Amniotic epithelial cell (primary cell): Measurements from ENCODE around the gene DENND1C.
A peak's percentile ranks its signal among the peaks of the same experiment; 100 is the strongest.
"Not testable (repeated sequence)": the region's sequence is repeated elsewhere in the genome, so short reads cannot be mapped to it uniquely, and the experiment has no call there.

Experiments used
- DNase-seq: peaks from one replicate; pipeline ENCODE4 v3.0.0-alpha.2; 2010; ENCODE audit warnings: low read depth

The DENND1C gene

GRCh38 chr19:6509118-6509971, 27.8 kb upstream of the DENND1C start:
- DNase-seq = no peak

- DNase-seq = not testable (repeated sequence)
These were observed 26.6 kb upstream of the DENND1C start for GRCh38 chr19:6508028-6508771.

- no peak for DNase-seq
These were observed 22.0 kb upstream of the DENND1C start for GRCh38 chr19:6503407-6504201.

DNA sequence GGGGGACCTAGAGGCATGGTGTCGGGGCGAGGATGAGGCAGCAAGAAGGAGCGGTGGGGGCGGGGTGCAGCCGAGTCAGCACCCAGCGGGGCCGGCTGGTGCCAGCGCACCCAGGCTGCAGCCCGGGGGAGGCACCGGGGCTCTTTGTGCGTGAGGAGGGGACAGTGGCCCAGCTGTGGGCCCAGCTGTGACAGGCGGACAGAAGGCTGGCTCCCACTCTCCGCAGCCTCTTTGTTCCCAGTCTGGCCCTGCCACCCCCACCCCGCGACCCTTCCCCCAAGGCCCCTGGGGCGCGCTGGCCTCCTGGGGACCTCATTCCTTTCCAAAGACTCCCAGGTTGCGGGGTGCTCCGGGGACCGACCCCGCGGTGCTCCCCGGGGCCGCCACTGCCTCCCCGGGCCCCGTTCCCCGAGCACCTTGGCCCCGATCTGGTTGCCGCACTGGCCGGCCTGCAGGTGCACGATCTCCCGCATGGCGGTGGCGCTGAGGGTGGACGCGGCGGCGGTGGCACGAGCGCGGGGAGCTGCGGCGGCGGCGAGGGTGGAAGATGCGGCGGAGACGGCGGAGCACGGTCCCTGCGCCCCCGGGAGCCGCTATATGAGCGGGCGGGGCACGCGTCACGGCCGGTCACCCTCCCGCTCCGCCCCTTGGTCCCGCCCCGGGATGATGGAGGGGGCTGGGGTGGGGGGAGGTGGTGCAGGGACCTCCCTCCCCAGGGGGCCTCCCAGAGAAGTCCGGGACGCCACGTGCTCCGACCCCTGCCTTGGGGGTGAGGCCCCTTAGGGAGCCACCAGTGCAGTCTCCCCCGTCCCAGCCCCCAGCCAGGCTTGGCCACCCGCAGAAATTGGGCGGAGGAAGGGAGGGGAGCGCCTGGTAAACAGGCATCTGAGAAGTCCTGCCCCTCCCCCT, 20.4 kb upstream of the DENND1C start, which contains the start of gene TUBB4A:
Gene TUBB4A (minus strand): TSS at position 570 of the 909 bp plus-strand sequence. CDS start 97 bp downstream, at position 473.
- no peak for DNase-seq

- no peak for DNase-seq
These were observed 19.5 kb upstream of the DENND1C start for GRCh38 chr19:6500837-6501739.

DNA sequence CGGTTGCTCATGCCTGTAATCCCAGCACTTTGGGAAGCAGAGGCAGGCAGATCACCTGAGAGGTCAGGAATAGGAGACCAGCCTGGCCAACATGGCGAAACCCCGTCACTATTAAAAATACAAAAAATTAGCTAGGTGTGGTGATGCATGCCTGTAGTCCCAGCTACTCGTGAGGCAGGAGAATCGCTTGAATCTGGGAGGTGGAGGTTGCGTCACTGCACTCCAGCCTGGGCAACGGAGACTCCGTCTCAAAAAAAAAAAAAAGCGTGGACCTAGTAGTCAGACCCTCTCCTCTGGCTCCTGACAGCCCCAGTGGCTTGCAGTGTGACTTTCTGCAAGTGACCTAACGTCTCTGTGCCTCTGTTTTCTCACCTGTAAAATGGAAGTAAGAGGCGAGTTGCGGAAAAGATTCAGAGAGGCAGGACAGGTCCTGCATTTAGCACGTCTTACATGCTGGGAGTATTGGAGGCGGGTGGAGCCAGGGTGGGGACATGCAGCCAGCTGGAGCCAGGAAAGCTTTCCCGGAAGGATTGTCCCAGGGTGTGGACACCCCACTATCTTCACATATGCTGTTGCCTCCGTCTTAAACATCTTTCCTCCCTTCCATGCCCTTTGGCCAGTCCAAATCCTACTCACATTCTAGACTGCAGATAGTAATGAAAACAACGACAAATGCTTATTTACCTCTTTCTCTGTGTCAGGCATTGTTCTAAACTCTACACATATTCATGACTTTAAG, 17.6 kb upstream of the DENND1C start:
- no peak for DNase-seq

DNA sequence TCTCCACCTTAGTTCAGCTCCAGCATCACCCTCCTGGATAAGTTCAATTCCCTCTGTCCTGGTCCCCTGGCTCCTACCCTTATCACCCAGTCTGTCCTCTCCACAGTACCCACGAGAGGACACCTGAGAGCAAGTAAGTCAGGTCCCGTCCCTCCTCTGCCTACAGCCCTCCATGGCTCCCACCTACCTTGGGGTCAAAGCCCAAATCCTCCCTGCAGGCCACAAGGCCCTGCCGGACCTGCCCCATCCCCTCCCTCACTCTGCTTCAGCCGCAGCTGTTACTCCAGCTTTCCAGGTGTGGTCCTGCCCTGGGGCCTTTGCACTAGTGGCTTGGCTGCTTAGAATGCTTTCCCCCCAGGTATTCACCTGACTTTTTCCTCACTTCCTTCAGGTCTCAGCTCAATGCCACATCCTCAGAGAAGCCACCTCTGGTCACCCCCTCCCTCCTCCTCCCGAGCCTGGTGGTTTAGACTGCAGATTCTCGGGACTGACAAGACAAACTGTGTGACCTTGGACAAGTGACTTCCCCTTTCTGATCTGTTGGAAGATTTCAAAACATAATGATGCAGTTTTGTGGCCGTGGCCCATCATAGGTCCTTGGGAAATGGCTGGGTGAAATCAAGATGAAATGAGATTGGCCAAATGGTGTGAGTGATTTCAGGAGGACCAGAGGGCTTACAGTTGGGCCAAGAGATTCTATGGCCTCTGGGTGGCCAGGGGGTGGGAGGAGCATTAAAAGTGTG, 16.9 kb upstream of the DENND1C start:
- DNase-seq = no peak

DNA sequence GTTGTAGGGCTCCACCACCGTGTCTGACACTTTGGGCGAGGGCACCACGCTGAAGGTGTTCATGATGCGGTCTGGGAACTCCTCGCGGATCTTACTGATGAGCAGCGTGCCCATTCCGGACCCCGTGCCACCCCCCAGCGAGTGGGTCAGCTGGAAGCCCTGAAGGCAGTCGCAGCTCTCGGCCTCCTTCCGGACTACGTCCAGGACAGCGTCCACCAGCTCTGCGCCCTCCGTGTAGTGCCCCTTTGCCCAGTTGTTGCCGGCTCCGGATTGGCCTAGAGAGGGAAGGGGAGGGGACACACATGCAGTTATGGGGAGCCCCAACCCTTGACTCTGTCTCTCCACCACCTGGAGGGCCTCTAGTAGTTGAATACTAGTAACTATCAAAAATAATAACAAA, 14.4 kb upstream of the DENND1C start:
- no peak for DNase-seq

DNA sequence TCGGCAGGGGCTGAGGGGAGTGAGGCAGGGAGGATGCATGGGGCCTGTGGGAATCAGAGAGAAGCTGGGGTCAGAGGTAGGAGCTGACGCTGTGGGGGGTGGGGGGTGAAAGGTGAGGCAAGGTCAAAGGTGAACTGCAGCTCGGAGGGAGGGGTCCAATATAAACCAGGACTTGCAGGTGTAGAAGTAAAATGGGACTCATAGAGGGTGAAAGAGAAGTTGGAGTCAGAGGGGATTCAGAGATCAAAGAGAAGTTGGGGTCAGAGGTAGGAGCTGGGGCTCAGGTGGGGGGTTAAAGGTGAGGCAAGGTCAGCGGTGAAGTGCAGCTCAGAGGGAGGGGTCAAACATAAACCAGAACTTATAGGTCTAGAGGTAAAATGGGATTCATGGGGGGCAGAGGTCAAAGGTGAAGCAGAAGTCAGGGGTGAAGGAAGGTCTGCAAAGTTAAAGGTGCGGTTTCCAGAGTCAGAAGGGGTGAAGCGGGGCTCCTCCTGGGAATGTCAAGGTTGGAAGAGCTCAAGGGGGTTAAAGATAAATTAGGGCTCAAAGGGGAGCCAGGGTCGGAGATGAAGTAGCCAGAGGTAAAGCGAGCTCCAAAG, 12.9 kb upstream of the DENND1C start:
- no peak for DNase-seq

DNA sequence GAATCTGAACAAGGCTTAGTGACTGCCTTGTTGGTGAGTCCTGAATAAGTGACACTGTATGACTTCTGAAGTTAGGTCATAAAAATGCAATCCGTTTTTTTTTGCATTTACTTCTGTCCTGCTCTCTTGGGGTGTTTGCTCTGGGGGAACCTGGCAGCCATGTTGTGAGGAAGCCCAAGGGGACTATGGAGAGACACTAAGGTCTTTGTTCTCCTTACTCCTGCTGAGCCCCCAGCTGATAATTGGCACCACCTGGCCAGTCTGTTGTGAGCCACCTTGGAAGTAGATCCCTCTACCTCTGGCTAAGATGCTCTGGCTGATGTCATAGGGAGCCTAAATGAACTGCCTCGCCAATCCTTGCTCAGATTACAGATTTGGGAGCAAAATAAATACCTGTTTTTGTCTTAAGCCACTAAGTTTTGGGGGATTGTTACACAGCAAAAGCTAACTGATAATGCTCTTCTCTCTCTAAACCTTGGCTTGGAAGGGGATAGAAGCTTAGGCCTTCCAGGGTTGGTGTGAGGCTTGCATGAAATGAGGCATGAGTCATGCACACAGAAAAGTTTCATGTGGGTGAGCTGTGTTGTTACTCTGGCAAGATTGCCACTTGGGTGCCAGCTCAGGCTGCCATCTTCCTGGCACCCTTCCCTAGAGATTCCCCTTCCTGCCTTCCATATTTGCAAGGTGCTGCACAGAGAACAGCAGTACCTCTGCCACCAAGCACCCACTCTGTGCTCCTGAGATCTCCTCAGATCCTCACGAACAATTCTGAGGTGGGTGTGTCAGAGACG, 10.4 kb upstream of the DENND1C start:
- DNase-seq = no peak

DNA sequence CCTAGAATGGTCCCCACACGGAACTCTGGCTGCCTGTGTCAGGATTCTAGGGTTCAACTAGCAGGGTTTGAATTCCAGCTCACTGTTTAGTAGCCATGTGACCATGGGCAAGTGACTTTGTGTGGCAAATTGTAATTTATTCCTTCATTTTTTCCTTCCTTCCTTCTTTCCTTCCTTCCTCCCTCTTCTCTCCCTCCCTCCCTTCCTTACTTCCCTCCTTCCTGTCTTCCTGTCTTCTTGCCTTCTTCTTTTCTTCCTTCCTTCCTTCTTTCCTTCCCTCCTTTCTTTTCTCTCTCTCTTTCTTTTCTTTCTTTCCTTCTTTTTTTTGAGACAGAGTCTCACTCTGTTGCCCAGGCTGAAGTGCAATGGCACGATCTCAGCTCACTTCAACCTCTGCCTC, 8.5 kb upstream of the DENND1C start:
- no peak for DNase-seq

DNA sequence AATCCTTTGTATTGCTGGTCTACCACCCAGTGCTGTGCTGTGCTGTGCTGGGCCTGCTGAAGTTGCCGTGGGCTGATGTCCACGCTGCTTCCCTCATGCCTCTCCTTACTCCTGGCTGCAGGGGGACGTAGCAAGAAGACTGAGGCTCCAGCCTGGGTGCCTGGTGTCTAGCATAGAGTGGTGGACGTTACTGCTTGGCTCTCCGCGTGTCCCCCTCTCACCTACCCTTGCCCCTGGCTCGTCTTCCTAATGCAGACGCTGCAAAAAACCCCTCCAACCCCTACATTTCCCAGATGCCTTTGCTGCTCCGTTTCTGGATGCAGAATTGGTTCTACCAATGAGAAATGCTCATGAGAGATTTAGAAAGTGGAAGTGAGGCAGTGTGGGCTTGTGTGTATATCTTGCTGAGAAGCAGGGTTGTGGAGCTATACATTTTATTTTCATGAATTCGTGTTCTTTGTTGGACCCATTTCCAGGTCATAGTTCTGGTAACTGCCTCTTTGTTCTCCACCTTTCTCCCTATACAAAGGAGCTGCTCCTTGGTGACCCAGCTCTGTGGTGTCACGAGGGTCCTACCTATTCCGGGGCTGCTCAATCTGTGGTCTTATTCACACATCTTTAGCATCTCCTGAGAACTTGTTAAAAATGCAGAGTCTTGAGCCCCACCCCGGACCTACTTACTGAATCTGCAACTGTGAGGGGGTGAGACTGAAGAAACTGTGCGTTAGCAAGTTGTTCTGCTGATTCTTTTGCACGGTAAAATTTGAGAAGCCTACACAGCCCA, 7.9 kb upstream of the DENND1C start:
- no peak for DNase-seq

DNA sequence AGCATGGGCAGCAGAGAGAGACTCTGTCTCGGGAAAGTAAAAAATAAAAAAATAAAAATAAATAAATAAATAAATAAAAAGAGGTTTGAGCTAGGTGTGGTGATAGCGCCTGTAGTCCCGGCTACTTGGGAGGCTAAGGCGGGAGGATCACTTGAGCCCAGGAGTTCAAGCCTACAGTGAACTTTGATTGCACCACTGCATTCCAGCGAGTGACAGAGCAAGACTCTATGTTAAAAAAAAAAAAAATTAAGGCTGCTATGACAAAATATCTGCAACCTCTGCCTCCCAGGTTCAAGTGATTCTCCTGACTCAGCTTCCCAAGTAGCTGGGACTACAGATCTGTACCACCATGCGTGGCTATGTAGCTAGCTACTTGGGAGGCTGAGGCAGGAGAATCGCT, 3.2 kb upstream of the DENND1C start:
- peak; percentile 7 for DNase-seq

DNA sequence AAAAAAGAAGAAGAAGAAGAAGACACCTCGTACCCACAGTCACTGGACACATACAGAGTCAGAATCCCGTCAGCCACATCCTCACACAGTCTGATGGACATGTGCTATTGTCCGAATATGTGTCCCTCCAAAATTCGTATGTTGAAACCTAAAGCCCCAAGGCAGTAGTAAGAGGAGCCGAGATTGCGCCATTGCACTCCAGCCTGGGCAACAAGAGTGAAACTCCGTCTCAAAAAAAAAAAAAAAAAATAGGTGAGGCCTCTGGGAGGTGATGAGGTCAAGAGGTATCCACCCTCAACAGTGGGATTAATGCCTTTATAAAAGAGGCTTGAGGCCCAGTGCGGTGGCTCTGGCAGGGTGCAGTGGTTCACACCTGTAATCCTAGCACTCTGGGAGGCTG, 2.6 kb upstream of the DENND1C start:
- DNase-seq = no peak

DNA sequence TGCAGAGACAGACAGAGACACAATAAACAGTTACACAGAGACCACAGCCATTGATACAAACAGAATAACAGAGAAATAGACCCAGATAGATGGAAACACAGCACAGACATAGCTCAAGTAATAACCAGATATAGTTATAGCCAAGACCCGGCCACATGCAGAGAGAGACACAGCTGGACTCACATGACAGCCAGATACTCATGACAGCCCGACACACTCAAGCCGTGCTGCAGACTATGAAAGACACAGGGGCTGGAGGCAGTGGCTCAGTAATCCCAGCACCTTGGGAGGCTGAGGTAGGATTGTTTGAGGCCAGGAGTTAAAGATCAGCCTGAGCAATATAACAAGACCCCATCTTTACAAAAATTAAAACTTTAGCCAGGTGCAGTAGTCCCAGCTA, 1.6 kb upstream of the DENND1C start:
- no peak for DNase-seq

GRCh38 chr19:6482343-6482686, 728 bp upstream of the DENND1C start:
- no peak for DNase-seq

DNA sequence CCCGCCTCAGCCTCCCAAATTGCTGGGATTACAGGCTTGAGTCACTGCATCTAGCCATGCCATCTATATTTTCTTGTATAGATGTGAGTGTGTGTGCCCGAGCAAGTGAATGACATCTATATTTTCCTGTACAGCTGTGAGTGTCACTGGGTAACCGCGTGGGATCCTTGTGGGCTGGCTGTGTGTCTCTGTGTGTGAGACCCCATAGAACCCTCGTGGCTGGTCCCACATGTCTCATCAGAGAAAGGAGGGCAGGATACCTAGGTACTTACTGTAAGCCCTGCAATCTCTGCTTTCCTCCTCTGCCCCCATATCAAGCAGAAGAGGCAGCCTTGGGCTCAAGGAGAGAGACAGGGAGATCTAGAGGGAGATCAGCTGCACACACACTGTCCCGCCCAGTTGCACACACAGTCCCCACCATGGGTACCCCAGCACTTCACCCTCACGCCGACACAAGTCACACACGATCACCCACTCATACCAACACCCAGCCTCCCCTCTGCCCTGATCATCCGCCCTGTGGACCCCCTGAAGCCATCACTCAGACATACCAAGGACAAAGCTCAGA, 655 bp downstream of the DENND1C start:
- DNase-seq = no peak
